Activated CD8-positive, alpha-beta T cell treated with anti-CD3 and anti-CD28 coated beads for 36 hours (primary cell): ENCODE measurements around the gene ERLIN1. TPM values are rescaled to one million over a fixed set of nuclear protein-coding genes. Genes with fewer than 3 reads are reported as not detected.
A peak's percentile ranks its signal among the peaks of the same experiment; 100 is the strongest.

Source experiments
- ATAC-seq: fragments of 200-7000 bp; cut with Tn5 transposase; one replicate; pipeline ENCODE4 v1.10.0; 2021; ENCODE audit warnings: mild to moderate bottlenecking, moderate library complexity
- CTCF ChIA-PET: fragments of 350-600 bp; sonication (Branson Sonifier 250); formaldehyde crosslinking; loops from one replicate; lab custom pipeline; 2021; ENCODE audit warnings: antibody characterized with exemption; lab: Charles Lee
- POLR2A ChIA-PET: fragments of 350-600 bp; sonication (Branson Sonifier 250); formaldehyde crosslinking; loops from one replicate; lab custom pipeline; 2021; ENCODE audit warnings: antibody characterized with exemption; lab: Charles Lee
- DNase-seq: peaks from one replicate; pipeline ENCODE4 v3.0.0-alpha.2; 2020
- H3K27ac Mint-ChIP-seq: one replicate; pipeline ENCODE4 v1.8.0; 2021; ENCODE audit warnings: mild to moderate bottlenecking, mixed read lengths
- H3K27me3 Mint-ChIP-seq: one replicate; pipeline ENCODE4 v1.8.0; 2021; ENCODE audit warnings: mixed read lengths
- H3K36me3 Mint-ChIP-seq: one replicate; pipeline ENCODE4 v1.8.0; 2021; ENCODE audit warnings: low read depth, mixed read lengths
- H3K4me1 Mint-ChIP-seq: one replicate; pipeline ENCODE4 v1.8.0; 2021; ENCODE audit warnings: low read depth, mixed read lengths
- H3K4me3 Mint-ChIP-seq: one replicate; pipeline ENCODE4 v1.8.0; 2021; ENCODE audit warnings: mild to moderate bottlenecking, moderate library complexity, mixed read lengths
- H3K9me3 Mint-ChIP-seq: one replicate; pipeline ENCODE4 v1.8.0; 2021; ENCODE audit warnings: mixed read lengths
- CTCF ChIP-seq: fragments of 200-600 bp; IDR thresholded peaks from one replicate; pipeline ENCODE4 v1.8.0; 2022; ENCODE audit warnings: antibody characterized with exemption, mild to moderate bottlenecking
- intact Hi-C: fragments of 100-400 bp; cut with micrococcal nuclease; formaldehyde crosslinking; loops from one replicate; pipeline ENCODE4 v1.10.0; 2022
- total RNA-seq, 2 experiments: library from RNA; stranded (reverse); gene quantifications; one replicate each; pipeline ENCODE4 v1.2.3, GENCODE V29; 2021

Gene ERLIN1
- total RNA-seq, 2 experiments from 2014 or later = 16.6 to 17.0 TPM

GRCh38 chr10:100201549-100201948 lies 15.7 kb upstream of the ERLIN1 start:
- Mint-ChIP-seq H3K36me3 (peaks cover 41% of the 10 kb centered on the region), H3K27ac (no peak overlapping the region), H3K4me1 (no peaks in the 10 kb centered on the region), H3K9me3 (no peaks in the 10 kb centered on the region), H3K27me3 (no peaks in the 10 kb centered on the region), H3K4me3 (no peak overlapping the region)
- ChIA-PET CTCF (interaction anchor here (0.6 kb wide), 1 partner anchor 798 kb away, joined by 3 read pairs; no protein-coding TSS in a partner anchor), POLR2A (no interaction called here)
- ATAC-seq = no peak
- DNase-seq = no peak
- no peak for TF ChIP-seq CTCF
- intact Hi-C loops = no loop called here

- intact Hi-C loops = no loop called here
- ATAC-seq = no peak
- Mint-ChIP-seq H3K36me3 (peaks cover 43% of the 10 kb centered on the region), H3K27me3 (no peaks in the 10 kb centered on the region), H3K4me1 (peaks cover 12% of the 10 kb centered on the region), H3K9me3 (no peaks in the 10 kb centered on the region), H3K27ac (no peak overlapping the region), H3K4me3 (no peak overlapping the region)
- TF ChIP-seq CTCF = no peak
- DNase-seq = no peak
- ChIA-PET POLR2A (no interaction called here), CTCF (interaction anchor here (1.4 kb wide), 1 partner anchor 10 kb away, joined by 3 read pairs; no protein-coding TSS in a partner anchor)
Observed at GRCh38 chr10:100194711-100195110, 8.9 kb upstream of the ERLIN1 start.

- no peak overlapping the region for H3K4me3 Mint-ChIP-seq
- intact Hi-C loops = no loop called here
- TF ChIP-seq CTCF = no peak
- H3K9me3 Mint-ChIP-seq = no peaks in the 10 kb centered on the region
- ChIA-PET CTCF (interaction anchor here (0.6 to 1.5 kb wide), 3 partner anchors 12 to 54 kb away, joined by 3 to 6 read pairs (median 3); no protein-coding TSS in a partner anchor), POLR2A (no interaction called here)
- H3K27ac Mint-ChIP-seq = no peak overlapping the region
- ATAC-seq (no peak), DNase-seq (no peak)
- H3K36me3 Mint-ChIP-seq = peaks cover 52% of the 10 kb centered on the region
- H3K27me3 Mint-ChIP-seq = no peaks in the 10 kb centered on the region
- peaks cover 26% of the 10 kb centered on the region for H3K4me1 Mint-ChIP-seq
Observed at GRCh38 chr10:100192350-100192749, 6.5 kb upstream of the ERLIN1 start.

- DNase-seq (peak; percentile 46), ATAC-seq (peak; percentile 68)
- CTCF ChIA-PET = no interaction called here
- no peaks in the 10 kb centered on the region for H3K9me3 Mint-ChIP-seq
- peak overlapping the region; percentile 91 for H3K4me3 Mint-ChIP-seq
- H3K4me1 Mint-ChIP-seq = peaks cover 46% of the 10 kb centered on the region
- H3K27ac Mint-ChIP-seq = peak overlapping the region; percentile 93
- H3K36me3 Mint-ChIP-seq = peaks cover 66% of the 10 kb centered on the region
- intact Hi-C loops = no loop called here
- TF ChIP-seq CTCF = no peak
- no peaks in the 10 kb centered on the region for H3K27me3 Mint-ChIP-seq
- POLR2A ChIA-PET = interaction anchor here (0.7 to 2.1 kb wide), 4 partner anchors 11 to 323 kb away, joined by 3 to 9 read pairs (median 3); no protein-coding TSS in a partner anchor
Observed at GRCh38 chr10:100186253-100187212, 704 bp upstream of the ERLIN1 start.

- peaks cover 49% of the 10 kb centered on the region for H3K4me1 Mint-ChIP-seq
- H3K36me3 Mint-ChIP-seq = peaks cover 59% of the 10 kb centered on the region
- TF ChIP-seq CTCF = no peak
- ChIA-PET POLR2A (interaction anchor here (0.6 to 2.1 kb wide), 7 partner anchors 10 to 40 kb away, joined by 3 to 9 read pairs (median 4); no protein-coding TSS in a partner anchor), CTCF (interaction anchor here (1.0 to 1.4 kb wide), 2 partner anchors 10 to 339 kb away, joined by 3 to 8 read pairs; no protein-coding TSS in a partner anchor)
- DNase-seq (peak; percentile 33), ATAC-seq (no peak)
- peak overlapping the region; percentile 93 for H3K27ac Mint-ChIP-seq
- intact Hi-C loops = no loop called here
- H3K27me3 Mint-ChIP-seq = no peaks in the 10 kb centered on the region
- H3K9me3 Mint-ChIP-seq = no peaks in the 10 kb centered on the region
- H3K4me3 Mint-ChIP-seq = peak overlapping the region; percentile 91
Observed at GRCh38 chr10:100184840-100185239, 989 bp downstream of the ERLIN1 start.
